Mammary epithelial cell (primary cell): ENCODE data around the gene ZNF627.

Experiments
- EZH2 ChIP-seq: IDR thresholded peaks from 2 replicates; pipeline ENCODE4 v1.6.1; 2012; ENCODE audit warnings: low read length, inconsistent platforms, borderline replicate concordance
- TF ChIP-seq, protein P1 (sequence below), 2 donors: IDR thresholded peaks in 1 of 2; conservative IDR thresholded peaks in 1 of 2; 2 replicates each; pipeline ENCODE4 v1.5.1; 2011 to 2012; ENCODE audit warnings: inconsistent platforms in 2 of 2, low read length in 2 of 2, mild to moderate bottlenecking in 2 of 2, control low read depth in 1 of 2, low read depth in 1 of 2; ENCODE audit not compliant: insufficient read depth in 1 of 2; ENCODE audit errors: extremely low read depth in 1 of 2

DNA sequence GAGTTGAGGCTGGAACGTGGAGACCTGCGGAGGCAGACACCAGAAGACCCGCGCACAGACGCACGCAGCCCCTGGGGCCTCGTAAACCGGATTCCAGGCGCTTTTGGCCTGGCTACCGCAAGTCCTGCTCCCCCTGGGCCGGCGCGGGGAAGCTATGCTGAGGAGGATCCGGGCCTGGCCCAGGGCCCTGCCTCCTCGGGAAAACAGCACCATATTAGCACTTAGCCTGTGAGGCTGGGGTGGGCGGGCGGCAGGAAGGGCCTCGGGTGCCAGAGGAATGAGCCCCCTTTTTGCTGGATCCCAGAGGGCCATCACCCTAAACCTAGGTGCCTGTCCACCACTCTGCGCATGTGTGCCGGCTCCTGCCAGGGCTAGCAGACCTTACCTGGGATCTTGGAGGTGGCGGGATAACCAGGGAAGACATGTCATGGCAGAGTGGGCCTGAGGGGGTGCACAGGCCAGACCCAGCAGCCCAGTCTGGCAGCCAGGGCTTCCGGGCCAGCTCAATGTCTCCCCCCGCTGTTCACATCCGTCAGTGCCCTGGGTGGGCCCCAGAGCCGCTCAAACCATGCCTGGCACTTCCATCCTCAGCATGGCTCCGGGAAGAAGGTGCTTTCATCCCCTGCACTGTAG lies 45.6 kb upstream of the ZNF627 start:
- TF ChIP-seq, protein P1, sequence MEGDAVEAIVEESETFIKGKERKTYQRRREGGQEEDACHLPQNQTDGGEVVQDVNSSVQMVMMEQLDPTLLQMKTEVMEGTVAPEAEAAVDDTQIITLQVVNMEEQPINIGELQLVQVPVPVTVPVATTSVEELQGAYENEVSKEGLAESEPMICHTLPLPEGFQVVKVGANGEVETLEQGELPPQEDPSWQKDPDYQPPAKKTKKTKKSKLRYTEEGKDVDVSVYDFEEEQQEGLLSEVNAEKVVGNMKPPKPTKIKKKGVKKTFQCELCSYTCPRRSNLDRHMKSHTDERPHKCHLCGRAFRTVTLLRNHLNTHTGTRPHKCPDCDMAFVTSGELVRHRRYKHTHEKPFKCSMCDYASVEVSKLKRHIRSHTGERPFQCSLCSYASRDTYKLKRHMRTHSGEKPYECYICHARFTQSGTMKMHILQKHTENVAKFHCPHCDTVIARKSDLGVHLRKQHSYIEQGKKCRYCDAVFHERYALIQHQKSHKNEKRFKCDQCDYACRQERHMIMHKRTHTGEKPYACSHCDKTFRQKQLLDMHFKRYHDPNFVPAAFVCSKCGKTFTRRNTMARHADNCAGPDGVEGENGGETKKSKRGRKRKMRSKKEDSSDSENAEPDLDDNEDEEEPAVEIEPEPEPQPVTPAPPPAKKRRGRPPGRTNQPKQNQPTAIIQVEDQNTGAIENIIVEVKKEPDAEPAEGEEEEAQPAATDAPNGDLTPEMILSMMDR (conservative IDR thresholded peaks at IDR 0.05 in 1 of 2, IDR thresholded peaks at IDR 0.05 in 1 of 2; ENCODE audit: extremely low read depth in 1 of 2, insufficient read depth in 1 of 2, low read depth in 1 of 2, low read length in 2 of 2), result peak; percentile 14 to 23
- no peak for TF ChIP-seq EZH2
